AG08395 (cell line): ENCODE measurements around the gene RASSF7.

Experiments
- DNase-seq: peaks from one replicate; pipeline ENCODE4 v3.0.0; 2012; ENCODE audit warnings: mixed read lengths, low spot score

The RASSF7 gene

DNA sequence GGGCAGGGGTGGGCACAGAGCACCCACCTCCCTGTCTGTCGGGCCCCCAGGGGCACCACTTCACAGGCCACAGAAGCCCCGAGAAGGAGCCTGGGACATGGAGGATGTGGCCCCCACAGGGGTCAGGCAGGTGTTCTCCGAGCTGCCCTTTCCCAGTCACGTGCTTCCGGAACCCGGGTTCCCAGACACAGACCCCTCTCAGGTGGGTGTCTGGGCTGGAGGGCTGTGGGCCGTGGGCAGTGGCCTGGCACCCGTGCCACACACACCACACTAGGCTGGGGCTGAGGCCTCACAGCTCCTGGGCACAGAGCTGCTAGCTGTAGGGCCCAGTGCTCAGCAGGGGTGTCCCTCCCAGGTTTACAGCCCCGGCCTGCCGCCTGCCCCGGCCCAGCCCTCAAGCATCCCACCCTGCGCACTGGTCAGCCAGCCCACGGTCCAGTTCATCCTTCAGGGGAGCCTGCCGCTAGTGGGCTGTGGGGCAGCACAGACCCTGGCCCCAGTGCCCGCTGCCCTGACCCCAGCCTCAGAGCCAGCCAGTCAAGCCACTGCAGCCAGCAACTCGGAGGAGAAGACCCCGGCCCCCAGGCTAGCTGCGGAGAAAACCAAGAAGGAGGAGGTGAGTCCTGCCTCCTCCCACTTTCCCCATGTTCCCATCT lies 49.5 kb downstream of the RASSF7 start:
- no peak for DNase-seq

DNA sequence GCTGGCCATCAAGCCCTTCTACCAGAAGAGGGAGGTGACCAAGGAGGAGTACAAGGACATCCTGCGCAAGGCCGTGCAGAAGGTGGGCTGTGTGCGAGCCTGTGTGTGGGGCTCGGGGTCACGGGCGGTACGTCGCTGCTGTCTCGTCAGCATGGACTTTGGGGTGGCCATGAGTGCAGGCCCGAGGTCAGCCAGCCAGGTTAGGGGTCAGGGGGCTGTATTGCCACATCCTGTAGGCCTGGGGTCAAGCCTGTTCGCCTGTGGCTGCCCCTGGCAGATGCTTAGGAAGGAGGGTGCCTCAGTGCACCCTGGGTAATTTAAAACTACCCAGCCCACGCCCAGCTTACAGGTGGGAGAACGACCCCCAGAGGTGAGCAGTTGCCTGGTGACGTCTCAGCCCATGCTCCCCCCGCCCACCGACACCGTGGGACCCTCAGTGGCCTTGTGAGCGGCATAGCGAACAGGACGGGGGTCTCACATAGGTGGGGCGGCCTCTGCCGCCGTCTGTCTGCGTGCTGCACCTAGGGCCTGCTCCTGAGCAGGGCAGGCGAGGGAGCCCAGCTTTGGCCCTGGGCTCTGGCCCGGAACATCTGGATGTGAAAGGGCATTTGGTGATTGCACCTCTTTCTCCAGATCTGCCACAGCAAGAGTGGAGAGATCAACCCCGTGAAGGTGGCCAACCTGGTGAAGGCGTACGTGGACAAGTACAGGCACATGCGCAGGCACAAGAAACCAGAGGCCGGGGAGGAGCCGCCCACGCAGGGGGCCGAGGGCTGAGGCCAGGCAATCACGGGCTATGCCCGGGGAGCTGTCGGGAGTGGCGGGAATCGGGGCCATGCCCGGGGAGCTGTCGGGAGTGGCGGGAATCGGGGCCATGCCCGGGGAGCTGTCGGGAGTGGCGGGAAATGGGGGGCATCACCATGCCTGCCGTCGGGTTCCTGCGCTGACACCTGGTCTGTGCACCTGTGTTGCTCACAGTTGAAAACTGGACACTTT lies 50.5 kb downstream of the RASSF7 start:
- DNase-seq: no peak

DNA sequence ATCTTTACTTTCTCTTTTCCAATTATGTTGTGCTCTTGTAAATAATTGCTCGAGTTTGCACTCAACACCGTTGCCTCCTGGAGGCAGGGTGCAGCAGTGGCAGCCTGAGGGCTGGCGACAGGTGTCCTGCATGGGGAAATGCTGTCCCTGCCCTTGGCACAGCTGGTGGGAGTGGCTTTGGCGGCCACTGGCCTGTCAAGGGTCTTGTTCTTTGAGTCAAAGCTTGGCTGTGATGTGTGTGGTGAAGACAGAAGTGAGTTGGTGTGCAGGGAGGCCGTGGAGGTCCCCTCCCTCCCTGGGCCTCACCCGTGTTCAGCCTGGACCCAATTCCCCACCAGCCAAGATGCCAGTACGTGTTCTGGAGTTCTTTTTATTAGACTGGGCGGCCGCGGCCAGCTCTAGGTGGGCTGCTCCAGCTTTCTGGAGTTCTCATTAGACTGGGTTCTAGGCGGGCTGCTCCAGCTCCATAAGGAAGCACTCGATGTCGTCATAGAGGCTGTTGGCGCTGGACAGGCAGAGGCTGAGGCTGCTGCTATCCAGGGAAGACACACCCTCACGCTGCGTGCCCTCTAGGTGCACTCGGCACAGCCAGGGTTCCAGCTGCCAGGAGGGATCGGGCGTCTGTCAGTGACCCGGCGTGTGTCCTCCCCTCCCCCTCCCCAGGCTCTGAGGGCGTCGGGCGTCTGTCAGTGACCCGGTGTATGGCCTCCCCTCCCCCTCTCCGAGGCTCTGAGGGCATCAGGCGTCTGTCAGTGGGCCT lies 51.6 kb downstream of the RASSF7 start:
- no peak for DNase-seq

DNA sequence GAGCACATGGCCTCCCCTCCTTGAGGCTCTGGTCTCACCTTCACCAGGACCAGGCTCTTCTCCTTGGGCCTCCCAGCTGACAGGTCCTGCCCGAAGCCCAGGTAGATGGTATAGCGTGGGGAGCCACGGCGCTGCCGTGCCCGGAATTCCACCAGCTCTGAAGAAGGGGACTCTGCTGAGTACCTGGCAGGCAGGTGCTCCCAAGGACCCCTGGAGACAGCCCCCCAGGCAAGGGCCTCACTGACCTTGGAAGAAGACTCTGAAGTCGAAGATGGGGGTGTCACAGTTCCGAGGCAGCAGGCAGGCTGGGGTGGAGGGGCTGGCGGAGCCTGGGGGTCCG lies 52.2 kb downstream of the RASSF7 start:
- DNase-seq: no peak

DNA sequence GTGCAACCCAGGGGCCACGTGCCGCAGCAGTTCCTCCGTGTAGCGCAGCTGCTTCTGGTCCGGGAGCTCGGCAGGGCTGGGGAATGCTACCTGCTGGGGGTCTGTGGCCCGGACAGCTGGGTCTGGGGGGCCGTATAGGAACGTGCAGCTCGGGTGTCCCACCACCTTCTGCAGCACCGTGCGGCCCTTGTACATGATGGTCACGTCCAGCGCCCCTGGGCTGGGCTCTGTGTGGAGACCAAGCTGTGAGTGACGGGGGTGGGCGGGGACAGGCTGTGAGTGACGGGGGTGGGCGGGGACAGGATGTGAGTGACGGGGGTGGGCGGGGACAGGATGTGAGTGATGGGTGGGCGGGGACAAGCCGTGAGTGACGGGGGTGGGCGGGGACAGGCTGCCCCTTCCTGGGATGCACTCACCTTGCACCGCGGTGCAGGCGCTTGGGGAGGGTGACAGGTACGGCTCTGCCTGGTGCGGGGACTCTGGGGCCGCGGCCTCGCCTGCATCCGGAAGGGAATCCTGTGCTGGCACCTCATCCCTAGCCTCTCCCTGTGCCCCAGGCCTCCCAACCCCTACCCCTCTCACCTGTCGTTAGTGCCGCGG lies 52.7 kb downstream of the RASSF7 start:
- DNase-seq: no peak
